Measurements from ENCODE around the gene ANXA4. TPM values are rescaled to one million over a fixed set of nuclear protein-coding genes. Genes with fewer than 3 reads are reported as not detected.
"Not testable (repeated sequence)": the region's sequence is repeated elsewhere in the genome, so short reads cannot be mapped to it uniquely, and the experiment has no call there.

Gene ANXA4
- polyA plus RNA-seq, 3 donors from 2014 or later = 80.8 to 86.1 (median 85.5) TPM

GRCh38 chr2:69768789-69769188 is 26.9 kb downstream of the ANXA4 start:
- Mint-ChIP-seq H3K9me3 (no peaks in the 10 kb centered on the region), H3K36me3 (peaks cover 0 to 5% (median 4%) of the 10 kb centered on the region in 3 donors)

DNA sequence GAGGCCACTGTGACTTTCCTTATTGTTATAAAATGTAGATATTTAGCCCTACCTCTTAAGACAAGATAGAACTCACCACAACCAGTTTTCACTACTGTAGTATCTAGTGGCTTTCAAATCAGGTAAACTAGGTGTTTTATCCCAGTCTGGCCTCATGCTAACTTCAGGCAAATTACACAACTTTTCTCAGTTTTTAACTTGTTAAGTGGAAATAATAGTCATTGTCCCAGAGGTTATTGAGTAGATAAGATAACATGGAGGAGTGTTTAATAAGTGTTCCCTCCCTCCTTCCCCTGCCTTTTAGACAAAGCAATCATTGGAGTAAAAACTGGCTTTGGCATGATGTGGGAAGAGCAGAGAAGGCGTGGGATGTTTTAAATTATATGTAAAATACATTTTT is 27.3 kb downstream of the ANXA4 start:
- Mint-ChIP-seq H3K4me1 (peaks cover 89 to 97% of the 10 kb centered on the region in 2 donors), H3K27ac (peak overlapping the region; percentile 89 to 97 (median 94)), H3K36me3 (peaks cover 0 to 5% (median 4%) of the 10 kb centered on the region in 3 donors), H3K4me3 (peak overlapping the region; percentile 55 to 83 (median 73)), H3K27me3 (ENCODE audit: low read depth in 3 of 3) (peaks cover 0 to 4% (median 2%) of the 10 kb centered on the region in 3 donors), H3K9me3 (no peaks in the 10 kb centered on the region)
- DNase-seq = no peak

More at GRCh38 chr2:69768789-69769188, 26.9 kb downstream of the ANXA4 start:
- peak overlapping the region in 5 of 6 donors; percentile 89 to 97 (median 94) for H3K27ac Mint-ChIP-seq
- H3K4me3 Mint-ChIP-seq = peak overlapping the region in 3 of 5 donors; percentile 55 to 83 (median 75)
- peaks cover 89 to 97% of the 10 kb centered on the region in 2 donors for H3K4me1 Mint-ChIP-seq
- peaks cover 0 to 4% (median 2%) of the 10 kb centered on the region in 3 donors for H3K27me3 Mint-ChIP-seq (ENCODE audit: low read depth in 3 of 3)
- no peak for DNase-seq

- H3K4me1 Mint-ChIP-seq = peaks cover 89 to 97% of the 10 kb centered on the region in 2 donors
- peak overlapping the region; percentile 89 to 96 (median 94) for H3K27ac Mint-ChIP-seq
- H3K27me3 Mint-ChIP-seq (ENCODE audit: low read depth in 3 of 3) = peaks cover 0 to 6% (median 2%) of the 10 kb centered on the region in 3 donors
- no peaks in the 10 kb centered on the region for H3K9me3 Mint-ChIP-seq
- peak overlapping the region; percentile 76 to 93 (median 84) for H3K4me3 Mint-ChIP-seq
- peak; percentile 64 to 73 (median 73) for DNase-seq
- peaks cover 0 to 4% (median 0%) of the 10 kb centered on the region in 3 donors for H3K36me3 Mint-ChIP-seq
These were observed 28.3 kb downstream of the ANXA4 start for GRCh38 chr2:69770193-69770702.

DNA sequence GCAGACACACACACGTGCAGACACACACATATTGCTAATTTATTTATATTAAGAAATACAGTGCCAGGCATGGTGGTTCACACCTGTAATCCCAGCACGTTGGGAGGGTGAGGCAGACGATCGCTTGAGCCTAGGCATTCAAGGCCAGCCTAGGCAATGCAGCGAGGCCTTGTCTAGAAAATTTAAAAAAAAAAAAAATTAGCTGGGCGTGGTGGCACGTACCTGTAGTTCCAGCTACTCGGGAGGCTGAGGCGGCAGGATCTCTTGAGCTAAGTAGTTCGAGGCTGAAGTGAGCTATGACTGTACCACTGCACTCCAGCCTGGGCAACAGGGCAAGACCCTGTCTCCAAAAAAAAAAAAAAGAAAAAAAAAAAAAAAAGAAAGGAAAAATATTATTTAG is 28.8 kb downstream of the ANXA4 start:
- Mint-ChIP-seq H3K36me3 (no peaks in the 10 kb centered on the region), H3K27me3 (ENCODE audit: low read depth in 3 of 3) (peaks cover 0 to 6% (median 2%) of the 10 kb centered on the region in 3 donors), H3K4me1 (peaks cover 89 to 97% of the 10 kb centered on the region in 2 donors), H3K4me3 (peak overlapping the region; percentile 76 to 93 (median 84)), H3K27ac (peak overlapping the region; percentile 89 to 96 (median 94)), H3K9me3 (no peaks in the 10 kb centered on the region)
- DNase-seq = no peak

DNA sequence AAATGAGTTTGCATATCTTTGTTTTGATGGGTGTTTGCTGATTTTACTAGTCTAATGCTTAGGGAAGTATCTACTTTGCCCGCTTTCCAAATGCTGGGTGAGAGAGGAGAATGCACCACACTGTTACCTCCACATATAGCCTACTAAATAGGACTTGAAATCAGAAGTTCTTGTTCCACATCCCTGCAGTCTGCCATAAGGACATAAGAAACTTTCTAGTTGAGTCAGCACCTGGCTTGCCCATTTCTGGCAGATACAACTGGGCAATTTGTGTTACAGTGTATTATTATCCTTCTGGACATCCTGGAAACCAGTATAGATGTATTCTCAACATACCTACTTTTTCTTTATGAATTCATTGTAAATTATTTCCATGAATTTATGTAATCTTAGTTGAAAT is 29.5 kb downstream of the ANXA4 start:
- Mint-ChIP-seq H3K4me1 (peaks cover 86 to 97% of the 10 kb centered on the region in 2 donors), H3K4me3 (peak overlapping the region; percentile 61 to 86 (median 66)), H3K27ac (peak overlapping the region in 5 of 6 donors; percentile 51 to 94 (median 85))

DNA sequence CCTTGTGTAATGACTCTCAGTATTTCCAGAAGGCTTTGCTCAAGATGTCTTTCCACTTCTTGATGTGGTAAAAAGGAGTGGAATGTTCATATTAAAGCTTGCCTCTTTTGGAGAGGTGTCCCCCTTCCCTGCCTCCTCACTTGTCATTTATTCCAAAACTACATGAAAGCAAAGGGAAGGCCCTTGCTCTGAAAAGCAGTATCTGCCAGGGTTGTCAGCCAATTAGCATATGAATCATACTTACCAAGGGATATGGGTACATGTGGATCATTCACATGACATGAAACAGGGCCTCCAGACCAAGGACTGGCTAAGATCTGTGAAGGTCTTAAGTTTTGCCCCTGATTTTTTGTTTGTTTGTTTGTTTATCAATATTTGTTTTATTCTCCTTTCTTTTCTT is 31.3 kb downstream of the ANXA4 start:
- H3K4me3 Mint-ChIP-seq = peak overlapping the region in 4 of 5 donors; percentile 19 to 67 (median 53)
- no peaks in the 10 kb centered on the region for H3K36me3 Mint-ChIP-seq
- peaks cover 0 to 9% (median 2%) of the 10 kb centered on the region in 3 donors for H3K27me3 Mint-ChIP-seq (ENCODE audit: low read depth in 3 of 3)
- peaks cover 82 to 91% of the 10 kb centered on the region in 2 donors for H3K4me1 Mint-ChIP-seq
- peak overlapping the region; percentile 73 to 95 (median 89) for H3K27ac Mint-ChIP-seq
- no peaks in the 10 kb centered on the region for H3K9me3 Mint-ChIP-seq
- DNase-seq = no peak

More for the DNA sequence above, 29.5 kb downstream of the ANXA4 start:
- no peak for DNase-seq
- Mint-ChIP-seq H3K36me3 (no peaks in the 10 kb centered on the region), H3K27me3 (ENCODE audit: low read depth in 3 of 3) (peaks cover 0 to 9% (median 2%) of the 10 kb centered on the region in 3 donors), H3K9me3 (no peaks in the 10 kb centered on the region)

- not testable (repeated sequence) for H3K36me3 Mint-ChIP-seq; H3K9me3 Mint-ChIP-seq; H3K27me3 Mint-ChIP-seq (ENCODE audit: low read depth in 3 of 3); DNase-seq
- peaks cover 71 to 82% of the 10 kb centered on the region in 2 donors for H3K4me1 Mint-ChIP-seq
- peak overlapping the region; percentile 44 to 78 (median 71) for H3K4me3 Mint-ChIP-seq
- H3K27ac Mint-ChIP-seq = peak overlapping the region; percentile 67 to 95 (median 89)
These were observed 32.5 kb downstream of the ANXA4 start for GRCh38 chr2:69774258-69774983.

DNA sequence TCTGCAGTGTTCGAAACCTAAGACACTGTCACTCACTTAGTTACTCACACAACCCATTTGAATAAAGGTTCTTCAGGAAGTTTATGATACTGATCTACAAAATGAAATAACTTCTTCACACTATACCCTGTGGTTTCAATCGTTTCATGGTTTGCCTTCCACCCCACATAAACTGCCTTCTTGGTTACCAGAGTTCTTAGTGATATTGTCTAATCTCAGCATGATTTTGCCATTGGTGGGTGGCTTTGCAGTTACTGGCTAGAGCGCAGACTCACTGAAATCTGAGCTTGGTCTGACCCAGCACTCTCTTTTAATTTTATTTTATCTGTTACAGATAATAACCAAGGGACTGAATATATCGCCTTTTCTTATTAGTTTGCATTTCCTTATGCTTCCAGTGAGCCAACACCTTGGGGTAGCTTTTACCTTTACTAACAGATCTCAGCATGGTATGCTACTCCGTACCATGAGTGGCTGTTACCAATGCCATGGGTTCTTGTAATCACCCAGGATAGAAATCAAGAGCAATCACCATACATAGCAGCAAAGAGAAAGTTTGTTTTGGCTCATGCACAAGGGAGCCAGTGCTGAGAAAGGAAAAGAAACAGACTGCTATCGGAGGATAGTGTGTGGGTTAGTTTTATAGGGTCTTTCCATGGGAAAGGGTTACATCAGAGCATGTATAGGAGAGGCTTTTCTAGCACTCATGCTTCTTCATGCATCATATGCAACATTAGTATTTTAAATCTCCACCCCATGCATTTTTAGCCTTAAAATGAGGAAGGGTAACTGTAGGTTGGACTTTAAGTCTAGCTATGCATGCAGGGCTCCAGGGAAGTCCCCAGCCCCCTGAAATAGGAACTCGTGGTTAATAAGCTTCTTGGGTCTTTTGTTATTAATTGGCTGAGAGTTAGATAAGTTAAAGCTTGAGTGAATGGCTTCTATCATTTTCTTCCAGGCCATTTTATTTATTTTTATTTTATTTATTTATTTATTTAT is 33.3 kb downstream of the ANXA4 start:
- DNase-seq = peak; percentile 65 to 78 (median 74)
- Mint-ChIP-seq H3K27me3 (ENCODE audit: low read depth in 3 of 3) (peaks cover 0 to 8% (median 2%) of the 10 kb centered on the region in 3 donors), H3K4me1 (peaks cover 64 to 79% of the 10 kb centered on the region in 2 donors), H3K27ac (peak overlapping the region; percentile 67 to 95 (median 89)), H3K4me3 (peak overlapping the region; percentile 44 to 78 (median 71)), H3K36me3 (no peaks in the 10 kb centered on the region), H3K9me3 (no peaks in the 10 kb centered on the region)

DNA sequence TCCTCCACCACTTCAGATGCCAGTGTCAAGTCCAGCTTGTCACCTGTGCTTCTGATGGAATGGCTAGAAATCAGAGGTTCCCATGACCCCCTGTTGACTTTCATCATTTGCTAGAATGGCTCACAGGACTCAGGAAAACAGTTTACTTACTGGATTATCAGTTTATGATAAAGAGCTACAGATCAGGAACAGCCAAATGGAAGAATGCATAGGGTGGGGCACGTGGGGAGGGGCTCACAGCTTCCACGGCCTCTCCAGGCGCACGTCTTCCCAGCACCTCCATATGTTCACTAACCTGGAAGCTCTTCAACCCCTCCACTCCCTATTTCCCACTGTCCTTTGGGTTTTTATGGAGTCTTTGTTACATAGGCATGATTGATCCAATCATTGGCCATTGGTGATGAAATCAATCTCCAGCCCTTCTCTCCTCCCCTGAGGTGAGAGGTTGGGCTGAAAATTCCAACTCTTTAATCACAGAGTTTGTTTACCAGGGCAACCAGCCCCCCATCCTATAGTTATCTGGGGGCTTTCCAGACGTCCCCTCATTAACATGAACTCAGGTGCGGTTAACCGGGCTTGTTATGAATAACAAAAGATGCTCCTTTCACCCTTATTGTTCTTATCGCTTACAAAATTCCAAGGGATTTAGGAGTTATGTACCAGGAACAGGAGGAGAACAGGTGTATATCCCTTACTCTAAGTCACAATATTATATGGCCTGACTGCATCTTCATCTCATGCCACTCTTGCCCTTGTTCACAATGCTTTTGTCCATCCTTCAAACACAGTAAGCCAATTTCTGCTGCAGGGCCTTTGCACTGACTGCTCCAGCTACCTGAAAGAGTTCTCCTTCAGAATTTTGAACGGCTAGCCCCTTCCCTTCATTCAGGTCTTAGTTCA is 35.2 kb downstream of the ANXA4 start:
- Mint-ChIP-seq H3K27me3 (ENCODE audit: low read depth in 3 of 3) (peaks cover 0 to 5% (median 0%) of the 10 kb centered on the region in 3 donors), H3K27ac (peak overlapping the region; percentile 41 to 79 (median 60)), H3K36me3 (peaks cover 0 to 6% (median 0%) of the 10 kb centered on the region in 3 donors), H3K4me3 (peak overlapping the region in 1 of 5 donors; percentile 46), H3K9me3 (no peaks in the 10 kb centered on the region), H3K4me1 (peaks cover 51 to 73% of the 10 kb centered on the region in 2 donors)
- DNase-seq = no peak

DNA sequence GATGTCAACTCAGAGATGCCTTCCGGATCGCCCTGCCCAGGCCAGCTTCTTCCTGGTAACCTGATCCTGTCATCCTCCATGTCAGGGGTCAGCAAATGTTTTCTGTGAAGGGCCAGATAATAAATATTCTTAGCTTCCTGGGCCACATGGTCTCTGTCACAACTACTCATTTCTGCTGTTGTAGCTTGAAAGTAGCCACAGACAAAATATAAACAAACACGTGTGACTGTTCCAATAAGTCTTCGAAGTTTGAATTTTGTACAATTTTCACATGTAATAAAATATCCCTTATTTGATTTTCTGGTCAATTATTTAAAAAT is 35.8 kb downstream of the ANXA4 start:
- H3K4me1 Mint-ChIP-seq = peaks cover 44 to 67% of the 10 kb centered on the region in 2 donors
- peak overlapping the region in 3 of 6 donors; percentile 35 to 49 (median 41) for H3K27ac Mint-ChIP-seq
- H3K4me3 Mint-ChIP-seq = no peak overlapping the region
- H3K27me3 Mint-ChIP-seq (ENCODE audit: low read depth in 3 of 3) = peaks cover 0 to 5% (median 0%) of the 10 kb centered on the region in 3 donors
- peaks cover 0 to 8% (median 0%) of the 10 kb centered on the region in 3 donors for H3K36me3 Mint-ChIP-seq
- no peak for DNase-seq
- H3K9me3 Mint-ChIP-seq = no peaks in the 10 kb centered on the region

DNA sequence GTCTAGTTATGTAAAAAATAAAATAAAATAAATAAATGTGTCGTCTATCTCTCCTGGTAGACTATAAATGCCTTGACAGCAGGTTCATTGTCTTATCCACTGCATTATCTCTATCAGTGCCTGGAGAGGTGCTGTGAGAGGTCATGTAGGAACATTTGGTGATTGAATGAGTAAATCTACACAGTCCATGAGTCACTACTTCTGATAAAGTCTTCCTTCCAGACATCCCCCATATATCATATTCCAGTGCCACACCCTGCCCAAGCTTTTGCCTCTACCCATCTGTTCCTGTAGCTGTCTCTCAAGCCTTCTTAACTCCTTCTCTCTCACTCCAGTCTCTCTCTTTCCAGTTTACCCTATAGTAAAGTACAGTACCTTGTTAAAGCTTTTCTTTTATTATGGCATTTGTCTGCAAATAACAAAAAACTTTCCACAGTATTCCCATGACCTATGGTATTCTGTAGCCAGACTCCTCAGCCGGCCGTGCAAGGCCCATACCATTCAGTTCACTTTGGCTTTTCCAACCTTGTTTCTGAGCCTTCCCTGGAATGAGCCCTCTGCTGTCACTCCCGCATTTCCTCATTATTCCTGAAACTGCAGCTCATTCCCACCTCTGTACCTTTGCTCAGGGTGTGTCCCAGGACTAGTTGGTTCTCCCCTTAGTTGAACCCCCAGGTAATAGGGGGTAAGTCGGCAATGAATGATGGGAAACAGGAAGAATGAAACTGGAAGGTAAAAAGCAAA is 37.5 kb downstream of the ANXA4 start:
- Mint-ChIP-seq H3K4me1 (peaks cover 30 to 51% of the 10 kb centered on the region in 2 donors), H3K27ac (peak overlapping the region in 2 of 6 donors; percentile 9 to 75)

DNA sequence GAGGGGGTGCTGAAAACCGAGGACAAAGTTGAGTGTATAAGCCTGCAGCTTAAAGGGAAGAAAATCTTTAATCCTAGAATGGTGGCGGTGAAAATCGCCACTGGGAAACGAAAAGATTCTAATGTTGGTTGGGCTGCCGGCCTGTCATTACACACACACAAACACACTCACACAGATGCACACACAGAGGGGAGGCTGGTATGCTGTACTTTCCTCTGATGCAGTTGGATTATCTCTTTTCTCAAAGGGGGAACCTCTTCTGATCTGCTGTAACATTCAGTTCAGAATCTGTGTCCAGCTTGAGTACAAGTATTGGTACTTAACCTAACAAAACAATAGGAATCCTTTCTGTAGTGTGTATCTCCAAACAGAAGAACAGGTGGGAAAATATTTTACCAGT is 39.0 kb downstream of the ANXA4 start:
- H3K27me3 Mint-ChIP-seq (ENCODE audit: low read depth in 3 of 3) = peaks cover 0 to 3% (median 0%) of the 10 kb centered on the region in 3 donors
- no peak overlapping the region for H3K4me3 Mint-ChIP-seq
- peaks cover 16 to 36% of the 10 kb centered on the region in 2 donors for H3K4me1 Mint-ChIP-seq
- peaks cover 0 to 14% (median 9%) of the 10 kb centered on the region in 3 donors for H3K36me3 Mint-ChIP-seq
- no peaks in the 10 kb centered on the region for H3K9me3 Mint-ChIP-seq
- peak overlapping the region in 2 of 6 donors; percentile 6 to 40 for H3K27ac Mint-ChIP-seq
- DNase-seq = no peak

More for the DNA sequence above, 37.5 kb downstream of the ANXA4 start:
- Mint-ChIP-seq H3K27me3 (ENCODE audit: low read depth in 3 of 3) (peaks cover 0 to 5% (median 0%) of the 10 kb centered on the region in 3 donors), H3K36me3 (peaks cover 0 to 9% (median 6%) of the 10 kb centered on the region in 3 donors), H3K9me3 (no peaks in the 10 kb centered on the region), H3K4me3 (no peak overlapping the region)
- DNase-seq = no peak

All from immature natural killer cell (primary cell).